KMS-11 (cell line): ENCODE data around the gene BRD7.

Experiments
- H2AFZ ChIP-seq: fragments of 200-600 bp; sonication (generic); 2 replicates; pipeline ENCODE4 v1.6.1; 2016; ENCODE audit warnings: antibody characterized with exemption, mixed run types, low read depth
- H3K27ac ChIP-seq: fragments of 200-600 bp; sonication (generic); 2 replicates; pipeline ENCODE4 v1.6.1; 2016; ENCODE audit warnings: mild to moderate bottlenecking, mixed run types
- H3K27me3 ChIP-seq: fragments of 200-600 bp; sonication (generic); 2 replicates; pipeline ENCODE4 v1.6.1; 2017; ENCODE audit warnings: mild to moderate bottlenecking, low read depth, mixed run types, moderate library complexity; ENCODE audit not compliant: insufficient read depth
- H3K36me3 ChIP-seq: fragments of 200-600 bp; sonication (generic); 2 replicates; pipeline ENCODE4 v1.6.1; 2017; ENCODE audit warnings: mild to moderate bottlenecking, mixed run types; ENCODE audit not compliant: insufficient read depth
- H3K4me1 ChIP-seq: fragments of 200-600 bp; sonication (generic); 2 replicates; pipeline ENCODE4 v1.6.1; 2016; ENCODE audit warnings: mild to moderate bottlenecking, low read depth, mixed run types; ENCODE audit not compliant: poor library complexity, severe bottlenecking
- H3K4me2 ChIP-seq: fragments of 200-600 bp; sonication (generic); 2 replicates; pipeline ENCODE4 v1.7.0; 2016; ENCODE audit warnings: mild to moderate bottlenecking, mixed run types
- H3K4me3 ChIP-seq: fragments of 200-600 bp; sonication (generic); IDR thresholded peaks from 2 replicates; pipeline ENCODE4 v1.6.1; 2017; ENCODE audit warnings: low read depth, low read length, mixed read lengths; ENCODE audit not compliant: insufficient read depth
- H3K79me2 ChIP-seq: fragments of 200-600 bp; sonication (generic); 2 replicates; pipeline ENCODE4 v1.6.1; 2016; ENCODE audit warnings: low read depth, mixed run types; ENCODE audit not compliant: insufficient read depth
- H3K9ac ChIP-seq: fragments of 200-600 bp; sonication (generic); 2 replicates; pipeline ENCODE4 v1.6.1; 2016; ENCODE audit warnings: mild to moderate bottlenecking, mixed run types
- H4K20me1 ChIP-seq: fragments of 200-600 bp; sonication (generic); 2 replicates; pipeline ENCODE4 v1.6.1; 2016; ENCODE audit warnings: mild to moderate bottlenecking, mixed run types; ENCODE audit not compliant: insufficient read depth
- CTCF ChIP-seq: fragments of 200-600 bp; sonication (generic); conservative IDR thresholded peaks from 2 replicates; pipeline ENCODE4 v1.6.1; 2017; ENCODE audit warnings: low read depth, mild to moderate bottlenecking, antibody characterized with exemption, low read length, moderate library complexity, mixed read lengths

Gene BRD7

DNA sequence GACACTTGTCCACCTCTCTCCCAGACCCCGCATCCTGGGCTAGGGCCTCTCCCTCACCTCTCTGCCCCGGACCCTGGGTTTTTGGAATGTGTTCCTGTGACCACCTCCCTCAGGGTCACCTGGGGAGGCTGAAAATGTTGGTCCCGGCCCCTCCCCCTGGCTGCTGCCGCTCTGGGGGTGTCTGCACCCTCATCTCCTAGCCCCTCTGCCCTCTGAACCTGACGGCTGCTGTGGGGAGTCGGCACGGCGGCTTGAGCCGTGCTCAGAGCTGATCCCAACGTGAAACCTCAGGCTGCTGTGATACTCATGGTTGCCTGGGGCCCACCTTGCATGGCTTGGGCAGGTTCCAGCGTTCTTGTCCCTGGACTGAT is 59.6 kb downstream of the BRD7 start:
- H3K27ac ChIP-seq, result no peak overlapping the region
- no peak overlapping the region for H3K4me2 ChIP-seq
- no peak for TF ChIP-seq CTCF
- no peaks in the 10 kb centered on the region for H3K79me2 ChIP-seq
- no peaks in the 10 kb centered on the region for H3K36me3 ChIP-seq
- no peak overlapping the region for H3K9ac ChIP-seq
- H2AFZ ChIP-seq, result no peak overlapping the region
- no peak overlapping the region for H3K4me3 ChIP-seq
- H4K20me1 ChIP-seq, result no peaks in the 10 kb centered on the region
- H3K27me3 ChIP-seq, result no peaks in the 10 kb centered on the region
- no peaks in the 10 kb centered on the region for H3K4me1 ChIP-seq

DNA sequence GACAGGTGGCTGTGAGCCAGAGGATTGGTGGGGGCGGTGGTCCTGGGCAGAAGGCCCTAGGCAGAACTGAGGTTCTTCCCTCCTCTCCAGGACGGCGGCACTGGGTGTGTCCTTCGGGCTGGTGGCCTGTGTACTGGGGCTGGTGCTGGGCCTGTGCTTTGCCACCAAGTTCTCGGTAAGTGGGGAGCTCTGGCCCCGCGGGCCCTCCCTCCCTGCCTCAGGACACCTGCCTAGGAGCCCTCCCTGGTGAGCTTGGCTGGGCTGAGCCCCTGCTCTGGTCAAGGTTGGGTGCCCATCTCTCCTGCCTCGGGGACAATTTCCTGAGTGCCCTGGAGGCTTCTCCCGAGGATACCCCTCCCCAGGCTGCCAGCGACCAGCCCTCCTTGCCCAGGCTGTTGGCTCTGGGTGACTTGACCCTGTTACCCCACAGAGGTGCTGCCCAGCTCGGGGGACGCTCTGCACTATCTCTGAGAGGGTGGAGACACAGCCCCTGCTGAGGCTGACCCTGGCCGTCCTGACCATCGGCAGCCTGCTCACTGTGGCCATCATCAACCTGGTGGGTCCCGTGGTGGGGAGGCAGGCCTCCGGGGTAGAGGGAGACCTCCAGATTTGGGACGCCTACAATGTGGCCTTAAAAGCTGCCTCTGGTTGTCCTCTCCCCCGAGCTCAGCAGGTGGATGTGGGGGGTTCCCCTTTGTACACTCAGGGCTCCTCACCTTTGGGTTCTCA is 60.4 kb downstream of the BRD7 start:
- H3K27me3 ChIP-seq, result no peaks in the 10 kb centered on the region
- H2AFZ ChIP-seq, result no peak overlapping the region
- TF ChIP-seq CTCF, result no peak
- no peak overlapping the region for H3K4me3 ChIP-seq
- no peaks in the 10 kb centered on the region for H3K36me3 ChIP-seq
- no peak overlapping the region for H3K9ac ChIP-seq
- no peaks in the 10 kb centered on the region for H4K20me1 ChIP-seq
- no peak overlapping the region for H3K4me2 ChIP-seq
- H3K4me1 ChIP-seq, result no peaks in the 10 kb centered on the region
- no peaks in the 10 kb centered on the region for H3K79me2 ChIP-seq
- H3K27ac ChIP-seq, result no peak overlapping the region

- Histone ChIP-seq H3K27ac (no peak overlapping the region), H3K4me3 (no peak overlapping the region), H2AFZ (no peak overlapping the region), H3K36me3 (no peaks in the 10 kb centered on the region), H3K4me1 (no peaks in the 10 kb centered on the region), H4K20me1 (no peaks in the 10 kb centered on the region), H3K79me2 (no peaks in the 10 kb centered on the region), H3K27me3 (no peaks in the 10 kb centered on the region), H3K4me2 (no peak overlapping the region), H3K9ac (no peak overlapping the region)
- no peak for TF ChIP-seq CTCF
These were observed 62.5 kb downstream of the BRD7 start for GRCh38 chr16:50306287-50306686.

- no peaks in the 10 kb centered on the region for H3K4me1 ChIP-seq
- H3K36me3 ChIP-seq, result no peaks in the 10 kb centered on the region
- no peak for TF ChIP-seq CTCF
- H3K4me3 ChIP-seq, result no peak overlapping the region
- H4K20me1 ChIP-seq, result no peaks in the 10 kb centered on the region
- no peak overlapping the region for H2AFZ ChIP-seq
- H3K27me3 ChIP-seq, result no peaks in the 10 kb centered on the region
- H3K4me2 ChIP-seq, result no peak overlapping the region
- no peaks in the 10 kb centered on the region for H3K79me2 ChIP-seq
- H3K9ac ChIP-seq, result no peak overlapping the region
- no peak overlapping the region for H3K27ac ChIP-seq
These were observed 63.2 kb downstream of the BRD7 start for GRCh38 chr16:50305441-50306061.
